IMR-90 (cell line): Measurements from ENCODE around the gene GPR39. TPM values are rescaled to one million over a fixed set of nuclear protein-coding genes. Genes with fewer than 3 reads are reported as not detected.

Experiments
- ATAC-seq: fragments of 200-7000 bp; cut with Tn5 transposase; 2 replicates; pipeline ENCODE4 v1.9.1; 2020; ENCODE audit warnings: low read depth, mild to moderate bottlenecking, moderate library complexity
- BruUV-seq: library from RNA; stranded (reverse); fragments of 400-500 nt; replicated peaks from 2 replicates; lab custom pipeline; 2021; lab: Mats Ljungman, UMichigan
- CTCF ChIA-PET: fragments of 300-600 bp; formaldehyde crosslinking; extraction: SDS; loops from one replicate; lab custom pipeline; 2021; ENCODE audit warnings: antibody characterized with exemption; lab: Yijun Ruan, JAX
- POLR2A ChIA-PET: fragments of 300-600 bp; sonication (Branson Sonifier 250); formaldehyde crosslinking; loops from one replicate; lab custom pipeline; 2022; ENCODE audit warnings: antibody characterized with exemption; ENCODE audit not compliant: unreplicated experiment; lab: Charles Lee
- DNase-seq: peaks from one replicate; pipeline ENCODE4 v3.0.0; 2013
- H2AFZ ChIP-seq: replicated peaks from 2 replicates; pipeline ENCODE3; 2013; ENCODE audit warnings: low read length, mild to moderate bottlenecking; ENCODE audit not compliant: poor library complexity
- H2AK5ac ChIP-seq: 2 replicates; pipeline ENCODE4 v1.6.1; 2013; ENCODE audit warnings: low read depth, low read length, inconsistent platforms
- H2AK9ac ChIP-seq: replicated peaks from 2 replicates; pipeline ENCODE3; 2013; ENCODE audit warnings: mild to moderate bottlenecking, low read depth, low read length, moderate library complexity; ENCODE audit not compliant: poor library complexity
- H2BK120ac ChIP-seq: 2 replicates; pipeline ENCODE4 v1.6.1; 2013; ENCODE audit warnings: low read depth, low read length, inconsistent platforms
- H2BK15ac ChIP-seq: 3 replicates; pipeline ENCODE4 v1.6.1; 2013; ENCODE audit warnings: low read depth, low read length, inconsistent platforms
- H2BK20ac ChIP-seq: 2 replicates; pipeline ENCODE4 v1.6.1; 2013; ENCODE audit warnings: low read depth, mild to moderate bottlenecking, inconsistent platforms, low read length, moderate library complexity
- H2BK5ac ChIP-seq: 2 replicates; pipeline ENCODE4 v1.6.1; 2013; ENCODE audit warnings: mild to moderate bottlenecking, low read depth, low read length, inconsistent platforms; ENCODE audit not compliant: poor library complexity, severe bottlenecking
- H3K14ac ChIP-seq: replicated peaks from 2 replicates; pipeline ENCODE4 v1.6.1; 2013; ENCODE audit warnings: low read depth, low read length, inconsistent platforms
- H3K18ac ChIP-seq: 2 replicates; pipeline ENCODE4 v1.6.1; 2013; ENCODE audit warnings: low read depth, low read length, control low read depth
- H3K23ac ChIP-seq: 2 replicates; pipeline ENCODE4 v1.6.1; 2013; ENCODE audit warnings: low read depth, low read length, inconsistent platforms
- H3K27ac ChIP-seq: 2 replicates; pipeline ENCODE4 v1.5.1; 2013; ENCODE audit warnings: mild to moderate bottlenecking, control low read depth, low read length; ENCODE audit not compliant: insufficient read depth
- H3K27me3 ChIP-seq: 2 replicates; pipeline ENCODE4 v1.6.1; 2013; ENCODE audit warnings: low read length; ENCODE audit not compliant: control insufficient read depth, insufficient read depth
- H3K36me3 ChIP-seq: 2 replicates; pipeline ENCODE4 v1.6.1; 2013; ENCODE audit warnings: low read length, mixed read lengths; ENCODE audit not compliant: control insufficient read depth, insufficient read depth
- H3K4ac ChIP-seq: 2 replicates; pipeline ENCODE4 v1.6.1; 2013; ENCODE audit warnings: low read depth, low read length, inconsistent platforms
- H3K4me1 ChIP-seq: 2 replicates; pipeline ENCODE4 v1.6.1; 2013; ENCODE audit warnings: low read length, mixed read lengths; ENCODE audit not compliant: control insufficient read depth, insufficient read depth
- H3K4me2 ChIP-seq: 2 replicates; pipeline ENCODE4 v1.6.1; 2013; ENCODE audit warnings: low read depth, mild to moderate bottlenecking, control low read depth, low read length, moderate library complexity
- H3K4me3 ChIP-seq: 2 replicates; pipeline ENCODE4 v1.5.1; 2013; ENCODE audit warnings: low read depth, mild to moderate bottlenecking, control low read depth, low read length, moderate library complexity; ENCODE audit not compliant: insufficient read depth
- H3K56ac ChIP-seq: 2 replicates; pipeline ENCODE4 v1.6.1; 2013; ENCODE audit warnings: low read length, inconsistent platforms; ENCODE audit not compliant: insufficient read depth; ENCODE audit errors: extremely low read depth
- H3K79me1 ChIP-seq, 2 experiments: 2 replicates each; pipeline ENCODE4 v1.6.1; 2013; ENCODE audit warnings: low read length in 2 of 2, inconsistent platforms in 1 of 2, low read depth in 1 of 2
- H3K9ac ChIP-seq: 2 replicates; pipeline ENCODE4 v1.6.1; 2013; ENCODE audit warnings: low read depth, low read length, control low read depth
- H3K9me1 ChIP-seq: 2 replicates; pipeline ENCODE4 v1.6.1; 2013; ENCODE audit warnings: low read length, inconsistent platforms; ENCODE audit not compliant: insufficient read depth
- H3K9me3 ChIP-seq: 2 replicates; pipeline ENCODE4 v1.6.1; 2013; ENCODE audit warnings: low read length; ENCODE audit not compliant: control insufficient read depth, insufficient read depth
- H4K20me1 ChIP-seq: 2 replicates; pipeline ENCODE4 v1.6.1; 2013; ENCODE audit warnings: low read length, inconsistent platforms; ENCODE audit not compliant: insufficient read depth
- H4K5ac ChIP-seq: 2 replicates; pipeline ENCODE4 v1.6.1; 2013; ENCODE audit warnings: mild to moderate bottlenecking, low read depth, low read length, control low read depth
- H4K8ac ChIP-seq, 2 experiments: 2 replicates each; pipeline ENCODE4 v1.6.1; 2013; ENCODE audit warnings: low read depth in 2 of 2, low read length in 2 of 2, control low read depth in 1 of 2, inconsistent platforms in 1 of 2
- H4K91ac ChIP-seq: 2 replicates; pipeline ENCODE4 v1.6.1; 2013; ENCODE audit warnings: low read depth, low read length, inconsistent platforms; ENCODE audit not compliant: insufficient read depth
- CEBPB ChIP-seq: IDR thresholded peaks from 2 replicates; pipeline ENCODE4 v1.6.1; 2012; ENCODE audit warnings: low read depth, low read length, improper control_type of control experiment
- CHD1 ChIP-seq: IDR thresholded peaks from 2 replicates; pipeline ENCODE4 v1.6.1; 2012; ENCODE audit warnings: low read depth, low read length, improper control_type of control experiment
- CTCF ChIP-seq: conservative IDR thresholded peaks from 2 replicates; pipeline ENCODE4 v1.5.1; 2012; ENCODE audit warnings: mild to moderate bottlenecking, low read depth, low read length, improper control_type of control experiment
- FOS ChIP-seq: fragments of 150-350 bp; IDR thresholded peaks from 2 replicates; pipeline ENCODE4 v1.6.1; 2016; ENCODE audit warnings: low read depth, low read length
- MAZ ChIP-seq: IDR thresholded peaks from 2 replicates; pipeline ENCODE4 v1.6.1; 2012; ENCODE audit warnings: low read depth, mild to moderate bottlenecking, low read length, improper control_type of control experiment, moderate library complexity, borderline replicate concordance
- MXI1 ChIP-seq: IDR thresholded peaks from 2 replicates; pipeline ENCODE4 v1.6.1; 2012; ENCODE audit warnings: low read depth, mild to moderate bottlenecking, low read length, moderate library complexity, borderline replicate concordance
- NFE2L2 ChIP-seq: fragments of 150-350 bp; IDR thresholded peaks from 2 replicates; pipeline ENCODE4 v1.6.1; 2016; ENCODE audit warnings: low read depth, mild to moderate bottlenecking, low read length
- POLR2A ChIP-seq: IDR thresholded peaks from 2 replicates; pipeline ENCODE4 v1.6.1; 2012; ENCODE audit warnings: mild to moderate bottlenecking, low read depth, low read length
- RAD21 ChIP-seq: IDR thresholded peaks from 2 replicates; pipeline ENCODE4 v1.6.1; 2012; ENCODE audit warnings: low read length, improper control_type of control experiment
- RCOR1 ChIP-seq: IDR thresholded peaks from 2 replicates; pipeline ENCODE4 v1.6.1; 2012; ENCODE audit warnings: mild to moderate bottlenecking, low read length, improper control_type of control experiment; ENCODE audit not compliant: insufficient replicate concordance
- RFX5 ChIP-seq: IDR thresholded peaks from 2 replicates; pipeline ENCODE4 v1.8.0; 2012; ENCODE audit warnings: low read depth, mild to moderate bottlenecking, low read length, moderate library complexity
- SMC3 ChIP-seq: fragments of 150-350 bp; IDR thresholded peaks from 2 replicates; pipeline ENCODE4 v1.6.1; 2016; ENCODE audit warnings: low read depth, mild to moderate bottlenecking, antibody characterized with exemption, low read length, moderate library complexity
- WGBS, 2 experiments: methylation state at CpG; one replicate each; pipeline versions ENCODE4 v1.1.5 to v1.1.7; 2013; ENCODE audit warnings: missing lambda C conversion rate in 2 of 2; ENCODE audit not compliant: insufficient read length in 1 of 2; ENCODE audit errors: extremely low coverage in 2 of 2; 5-methylcytosine and 5-hydroxymethylcytosine counted together
- dilution Hi-C: fragments of 300-500 bp; cut with HindIII; formaldehyde crosslinking; loops from one replicate; pipeline ENCODE4 v1.14.3; 2018; ENCODE audit warnings: low sequenced_read_pairs; ENCODE audit not compliant: unreplicated experiment
- in situ Hi-C: fragments of 300-500 bp; cut with MboI; formaldehyde crosslinking; loops from 3 replicates; pipeline ENCODE4 v1.14.3; 2019; ENCODE audit warnings: low sequenced_read_pairs, inconsistent platforms, mixed read lengths
- intact Hi-C: fragments of 100-400 bp; cut with micrococcal nuclease; formaldehyde crosslinking; loops from 2 replicates; pipeline ENCODE4 v1.10.0; 2022
- polyA plus RNA-seq, 3 experiments: library from polyadenylated mRNA; depleted of rRNA; stranded (reverse); fragments of >200 nt; gene quantifications; 2 replicates each; pipeline ENCODE4 v1.2.3, GENCODE V29; 2012; ENCODE audit warnings: low replicate concordance in 1 of 3
- total RNA-seq: library from RNA; depleted of rRNA; stranded (reverse); fragments of >200 nt; gene quantifications from 2 replicates; pipeline ENCODE4 v1.2.3, GENCODE V29; 2012

Gene GPR39
- total and polyA plus RNA-seq, 2 of the 4 experiments (the other 2 are of a cell fraction), result 4.4 to 9.0 TPM

DNA sequence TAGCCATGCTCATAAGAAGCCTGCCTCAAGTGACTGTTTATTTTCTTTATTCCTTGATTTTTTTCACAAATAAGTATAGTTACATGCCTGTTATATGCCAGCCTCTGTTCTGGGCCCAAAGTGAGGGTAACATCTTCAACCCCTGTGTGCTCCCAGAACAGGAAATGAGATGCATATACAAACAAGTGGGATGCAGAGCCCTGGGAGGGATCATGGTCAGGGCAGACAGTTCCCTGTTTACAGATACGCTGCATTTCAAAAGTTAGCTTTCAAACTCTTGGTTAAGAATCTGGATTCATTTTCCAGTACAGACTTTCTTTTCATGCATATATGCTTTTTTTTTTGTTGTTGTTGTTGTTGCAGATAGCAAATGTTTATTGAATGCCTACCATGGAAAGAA, 24.4 kb downstream of the GPR39 start:
- no peaks in the 10 kb centered on the region for H3K36me3 ChIP-seq
- intact Hi-C loops (no loop called here), dilution Hi-C loops (no loop called here), in situ Hi-C loops (no loop called here)
- TF ChIP-seq CEBPB, result no peak
- no peak for TF ChIP-seq RCOR1
- no peak for TF ChIP-seq CTCF
- TF ChIP-seq CHD1, result no peak
- TF ChIP-seq FOS, result no peak
- no peak for TF ChIP-seq RFX5
- TF ChIP-seq MXI1, result no peak
- TF ChIP-seq NFE2L2, result no peak
- no peak for TF ChIP-seq MAZ
- no peak for TF ChIP-seq RAD21
- TF ChIP-seq POLR2A, result no peak
- TF ChIP-seq SMC3, result no peak
- H4K5ac ChIP-seq, result no peak overlapping the region
- no peak overlapping the region for H2AK5ac ChIP-seq
- H3K14ac ChIP-seq, result no peak overlapping the region
- H3K18ac ChIP-seq, result no peak overlapping the region; the same call in 1 of the 2 replicates
- no peaks in the 10 kb centered on the region for H4K20me1 ChIP-seq
- no peak overlapping the region for H3K23ac ChIP-seq
- no peaks in the 10 kb centered on the region for H3K27me3 ChIP-seq
- peaks cover 14% of the 10 kb centered on the region for H3K9me1 ChIP-seq
- peaks cover 4 to 9% of the 10 kb centered on the region in 2 experiments; a peak in 1 of 4 replicates for H3K79me1 ChIP-seq
- peak overlapping the region; percentile 88; the same call in 1 of the 2 replicates for H2BK120ac ChIP-seq
- peak; percentile 22 for DNase-seq
- no peak overlapping the region for H3K9ac ChIP-seq
- H3K4me3 ChIP-seq, result no peak overlapping the region
- peaks cover 15% of the 10 kb centered on the region; the same call in 1 of the 2 replicates for H3K4me1 ChIP-seq
- no peak overlapping the region for H2AFZ ChIP-seq
- H3K27ac ChIP-seq, result no peak overlapping the region
- H2BK20ac ChIP-seq, result 0 out of 2 replicates have a peak overlapping the region, but pooled peaks have one; percentile 40
- H2AK9ac ChIP-seq, result no peak overlapping the region
- peak overlapping the region; percentile 7; the same call in 1 of the 2 replicates for H3K4me2 ChIP-seq
- no peak overlapping the region for H3K56ac ChIP-seq
- ChIA-PET CTCF (no interaction called here), POLR2A (no interaction called here)
- peak overlapping the region; percentile 26; the same call in 1 of the 2 replicates for H4K91ac ChIP-seq
- BruUV-seq, result no TSS peak
- peak overlapping the region; percentile 33 to 73 for H4K8ac ChIP-seq
- WGBS, 2 experiments, result no CpG with 5 or more reads among the region's 1 CpG
- ATAC-seq, result peak; percentile 30
- H2BK15ac ChIP-seq, result peak overlapping the region; percentile 90; the same call in 1 of the 3 replicates
- no peaks in the 10 kb centered on the region for H3K9me3 ChIP-seq
- H2BK5ac ChIP-seq, result no peak overlapping the region
- peak overlapping the region; percentile 46; the same call in 1 of the 2 replicates for H3K4ac ChIP-seq
